Stimulated activated CD4-positive, alpha-beta T cell treated with anti-CD3 and anti-CD28 coated beads, TNF-alpha, amount 100 ng/mL, for 24 hours (primary cell): ENCODE results near the gene SLCO3A1.

Source experiments
- DNase-seq, 3 experiments: peaks; one replicate each; pipeline ENCODE4 v3.0.0-alpha.2; 2020; ENCODE audit warnings: low read depth in 3 of 3

The SLCO3A1 gene

DNA sequence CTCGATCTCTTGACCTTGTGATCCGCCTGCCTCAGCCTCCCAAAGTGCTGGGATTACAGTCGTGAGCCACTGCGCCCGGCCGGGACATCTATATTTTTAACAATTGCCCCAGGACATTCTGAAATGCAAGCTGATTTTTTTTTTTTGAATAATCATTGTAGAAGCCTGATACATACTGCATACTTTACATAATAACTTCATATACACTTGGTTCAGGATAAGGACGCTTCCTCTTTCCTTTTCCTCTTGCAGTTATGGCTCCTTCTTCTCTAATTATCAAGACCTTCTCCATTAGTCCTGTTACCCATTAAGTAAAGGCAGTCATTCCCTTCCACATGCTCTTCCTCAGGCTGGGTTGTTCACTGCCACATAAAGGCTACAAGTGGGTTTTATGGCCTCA, 58.3 kb downstream of the SLCO3A1 start:
- DNase-seq, result no peak

DNA sequence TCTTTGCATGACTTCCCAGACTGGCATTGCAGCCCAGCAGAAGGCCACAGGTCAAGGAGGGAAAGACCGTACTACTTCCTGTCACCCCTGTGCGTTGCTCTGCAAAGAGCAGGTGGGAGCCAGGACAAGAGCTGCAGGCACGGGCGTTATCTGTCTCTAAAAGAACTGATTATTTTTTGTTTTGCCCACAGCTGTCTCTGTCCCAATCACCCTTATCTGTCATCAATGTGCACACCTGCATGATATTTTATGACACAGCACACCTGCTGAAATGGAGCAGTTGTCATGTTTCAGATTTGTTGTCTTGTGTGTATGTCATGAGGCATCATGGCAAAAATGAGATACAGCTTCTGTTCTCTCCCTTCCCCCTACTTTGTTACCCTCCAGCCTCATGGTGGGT, 58.8 kb downstream of the SLCO3A1 start:
- DNase-seq, result no peak

DNA sequence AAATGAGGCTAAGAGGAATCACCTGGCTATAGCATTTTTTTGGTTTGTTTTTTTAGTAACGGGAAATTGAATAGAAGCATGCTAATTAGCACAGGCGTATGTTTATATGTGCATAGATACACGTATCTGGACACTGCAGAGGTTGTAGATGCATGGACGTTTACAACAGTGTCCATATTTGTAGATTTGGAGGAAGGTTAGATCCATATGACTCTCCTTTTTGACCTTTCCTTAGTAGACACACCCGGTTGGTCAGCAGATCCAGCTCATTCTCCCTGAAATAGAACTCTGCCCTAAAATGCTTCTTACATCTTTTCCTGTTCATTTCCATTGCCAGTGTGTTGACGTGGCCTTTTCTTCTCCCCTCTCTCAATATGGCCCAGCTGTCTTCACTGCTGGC, 60.1 kb downstream of the SLCO3A1 start:
- DNase-seq, result no peak

DNA sequence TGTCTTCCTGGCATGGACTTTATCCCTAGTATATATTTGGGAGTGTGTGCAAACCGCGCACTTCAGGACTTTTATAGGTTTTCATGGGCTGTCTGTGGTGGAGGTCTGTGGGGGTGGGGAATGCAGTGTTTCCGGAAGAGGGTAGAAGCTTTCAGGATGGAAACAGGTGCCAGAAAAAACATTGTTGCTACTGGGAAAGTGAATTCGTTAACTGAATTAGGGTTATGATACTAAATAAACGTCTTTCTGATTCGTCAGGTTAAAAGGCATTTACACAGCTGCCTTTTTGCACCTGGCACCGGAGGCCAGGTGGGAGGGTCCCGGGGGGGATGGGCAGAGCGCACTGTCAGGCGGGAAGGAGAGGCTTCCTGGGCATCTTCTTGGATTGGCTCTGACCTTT, 62.1 kb downstream of the SLCO3A1 start:
- no peak for DNase-seq

DNA sequence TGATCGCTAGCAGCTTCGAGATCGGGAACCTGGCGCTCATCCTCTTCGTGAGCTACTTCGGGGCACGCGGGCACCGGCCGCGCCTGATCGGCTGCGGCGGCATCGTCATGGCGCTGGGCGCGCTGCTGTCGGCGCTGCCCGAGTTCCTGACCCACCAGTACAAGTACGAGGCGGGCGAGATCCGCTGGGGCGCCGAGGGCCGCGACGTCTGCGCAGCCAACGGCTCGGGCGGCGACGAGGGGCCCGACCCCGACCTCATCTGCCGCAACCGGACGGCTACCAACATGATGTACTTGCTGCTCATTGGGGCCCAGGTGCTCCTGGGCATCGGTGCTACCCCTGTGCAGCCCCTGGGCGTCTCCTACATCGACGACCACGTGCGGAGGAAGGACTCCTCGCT, 62.5 kb downstream of the SLCO3A1 start:
- DNase-seq, result no peak

DNA sequence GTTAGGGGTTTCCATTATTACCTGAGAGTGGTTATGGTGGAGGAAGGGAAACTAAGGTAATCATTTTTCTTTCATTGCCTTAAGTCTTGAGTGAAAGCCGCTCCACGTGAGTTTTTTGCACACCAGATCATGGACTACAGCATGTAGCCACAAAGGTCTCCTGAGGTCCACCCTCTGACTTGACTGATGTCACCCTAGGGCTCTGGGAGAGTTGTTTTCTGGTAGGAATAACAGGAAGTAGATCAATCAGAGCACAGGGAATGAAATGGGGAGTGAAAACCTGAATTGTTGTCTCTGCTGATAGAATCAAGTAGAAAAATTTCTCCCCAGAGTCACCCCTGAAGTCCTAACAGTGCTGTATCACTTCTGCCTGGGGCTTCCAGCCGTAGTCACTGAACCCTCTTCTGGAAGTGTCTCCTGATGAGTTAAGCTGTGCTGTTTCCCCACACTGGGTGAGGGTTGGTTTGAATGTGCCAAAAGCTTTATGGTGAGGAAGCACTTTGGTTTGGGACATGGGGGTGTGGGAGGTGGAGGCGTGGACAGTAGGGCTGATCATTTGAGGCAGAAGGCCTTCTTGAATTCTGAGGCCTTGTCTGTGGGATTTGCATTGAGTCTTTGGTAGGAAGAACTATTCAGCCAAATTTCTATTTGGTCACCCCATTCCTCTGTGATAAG, 64.3 kb downstream of the SLCO3A1 start:
- no peak for DNase-seq

DNA sequence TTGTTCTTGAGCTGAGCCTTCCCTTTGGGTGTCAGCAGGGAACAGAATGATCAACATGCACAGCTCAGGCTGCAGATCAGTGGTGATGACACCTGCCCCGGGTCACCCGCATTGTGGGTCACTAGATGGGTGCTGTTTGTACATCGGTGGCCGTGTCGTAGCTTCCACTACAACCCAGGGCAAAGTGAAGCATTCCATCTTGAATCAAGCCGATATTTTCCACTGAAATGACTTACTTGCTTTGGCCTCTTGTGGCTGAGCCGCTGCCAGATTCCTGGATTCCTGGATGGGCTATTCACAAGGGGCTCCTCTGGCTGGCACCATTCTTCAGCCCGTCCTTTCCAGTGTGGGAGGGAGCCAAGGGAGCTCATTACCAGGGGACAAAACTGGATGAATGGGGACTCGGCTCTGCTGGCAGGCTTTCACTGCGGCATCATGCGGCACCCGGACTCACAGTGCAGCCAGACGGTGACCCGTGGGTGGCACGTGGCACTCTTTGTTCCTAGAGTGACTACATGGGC, 65.6 kb downstream of the SLCO3A1 start:
- DNase-seq, result no peak

DNA sequence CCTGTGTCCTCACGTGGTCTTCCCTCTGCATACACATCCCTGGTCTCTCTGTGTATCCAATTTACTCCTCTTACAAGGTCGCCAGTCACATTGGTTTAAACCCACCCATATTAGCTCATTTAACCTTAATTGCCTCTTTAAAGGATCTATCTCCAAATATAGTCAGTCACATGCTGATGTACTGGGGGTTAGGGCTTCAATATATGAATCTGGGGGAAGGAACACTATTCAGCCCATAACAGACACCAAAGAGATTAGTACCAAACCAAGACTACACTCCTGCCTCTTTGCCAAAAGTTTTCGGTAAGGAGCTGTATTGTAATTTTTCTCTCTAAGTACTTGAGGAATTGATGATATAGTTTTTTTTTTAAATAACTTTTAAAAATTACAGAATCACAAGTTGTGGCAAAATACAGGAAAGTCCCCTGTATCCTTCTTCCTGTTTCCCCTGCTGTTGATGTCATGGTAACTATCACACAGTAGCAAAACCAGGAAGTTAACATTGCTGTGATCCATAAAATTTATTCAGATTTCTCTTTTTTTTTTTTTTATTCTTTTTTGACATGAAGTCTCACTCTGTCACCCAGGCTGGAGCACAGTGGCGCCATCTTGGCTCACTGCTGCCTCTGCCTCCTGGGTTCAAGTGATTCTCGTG, 67.8 kb downstream of the SLCO3A1 start:
- DNase-seq, result no peak

DNA sequence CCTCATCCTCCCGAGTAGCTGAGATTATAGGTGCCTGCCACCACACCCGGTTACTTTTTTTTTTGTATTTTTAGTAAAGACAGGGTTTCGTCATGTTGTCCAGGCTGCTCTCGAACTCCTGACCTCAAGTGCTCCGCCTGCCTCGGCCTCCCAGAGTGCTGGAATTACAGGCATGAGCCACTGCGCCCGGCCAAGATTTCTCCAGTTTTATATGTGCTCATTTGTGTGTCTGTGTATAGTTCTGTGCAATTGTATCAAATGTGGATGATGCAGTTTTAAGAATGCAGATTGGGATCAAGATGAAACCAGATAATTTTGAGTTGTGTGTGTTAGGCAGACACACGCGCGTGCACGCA, 68.3 kb downstream of the SLCO3A1 start:
- no peak for DNase-seq

DNA sequence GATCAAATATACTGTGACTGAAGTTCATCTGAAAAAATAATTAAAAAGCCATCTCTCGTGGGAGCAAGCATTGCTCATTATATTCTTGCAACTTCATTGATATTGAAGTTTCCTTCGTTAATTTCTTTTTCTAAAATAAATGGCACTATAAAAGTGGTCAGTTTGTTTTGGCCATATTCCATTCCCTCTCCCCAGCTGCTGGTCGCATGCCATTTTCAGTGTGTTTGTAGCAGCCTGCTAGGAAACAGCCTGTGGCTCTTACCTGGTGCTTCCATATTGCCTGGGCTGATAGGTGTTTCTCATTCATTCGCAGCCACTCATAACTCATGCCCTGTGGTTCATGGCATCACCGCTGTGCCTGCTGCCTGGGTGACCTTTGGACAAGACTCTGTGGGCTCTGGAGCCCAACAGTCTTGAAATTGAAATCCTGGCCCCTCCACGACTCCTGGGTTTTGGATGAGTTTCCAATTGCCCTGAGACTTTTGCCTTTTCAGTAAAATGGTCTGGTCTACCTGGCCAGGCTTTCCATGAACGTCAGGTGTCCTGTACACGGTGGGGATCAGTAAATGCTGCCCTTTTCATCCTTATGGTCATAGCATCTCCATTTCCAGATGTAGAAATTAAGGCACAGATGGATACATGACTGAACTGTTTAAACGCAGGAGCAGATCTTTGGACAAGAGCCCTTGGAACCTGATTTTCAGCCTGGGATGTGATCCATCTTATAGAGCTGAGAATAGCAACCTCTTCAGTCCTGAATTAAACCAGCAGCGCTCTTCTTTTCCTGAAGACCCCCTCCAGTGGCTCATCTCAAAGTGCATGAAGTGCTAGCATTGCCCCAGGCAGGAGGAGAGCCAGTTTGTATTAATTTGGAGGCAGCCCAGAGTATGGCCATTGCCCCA, 69.4 kb downstream of the SLCO3A1 start:
- no peak for DNase-seq

DNA sequence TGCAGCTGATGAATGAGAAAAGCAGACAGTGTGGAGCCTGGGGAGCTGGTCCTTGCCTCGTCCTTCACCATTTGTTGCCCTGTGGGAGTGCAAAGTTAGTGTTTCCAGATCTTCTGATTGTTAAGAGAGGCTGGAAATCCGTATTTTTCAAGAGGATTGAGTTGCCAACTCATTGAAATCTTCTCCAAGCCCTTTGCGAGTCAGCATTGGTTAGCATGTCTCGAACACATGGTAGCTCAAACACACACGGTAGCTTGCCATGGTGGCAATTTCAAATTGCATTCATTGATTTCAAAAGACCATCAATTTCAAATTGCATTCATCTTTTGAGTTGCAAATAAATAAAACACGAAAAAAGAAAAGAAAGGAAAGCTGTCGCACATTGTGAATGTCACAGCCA, 70.7 kb downstream of the SLCO3A1 start:
- no peak for DNase-seq

DNA sequence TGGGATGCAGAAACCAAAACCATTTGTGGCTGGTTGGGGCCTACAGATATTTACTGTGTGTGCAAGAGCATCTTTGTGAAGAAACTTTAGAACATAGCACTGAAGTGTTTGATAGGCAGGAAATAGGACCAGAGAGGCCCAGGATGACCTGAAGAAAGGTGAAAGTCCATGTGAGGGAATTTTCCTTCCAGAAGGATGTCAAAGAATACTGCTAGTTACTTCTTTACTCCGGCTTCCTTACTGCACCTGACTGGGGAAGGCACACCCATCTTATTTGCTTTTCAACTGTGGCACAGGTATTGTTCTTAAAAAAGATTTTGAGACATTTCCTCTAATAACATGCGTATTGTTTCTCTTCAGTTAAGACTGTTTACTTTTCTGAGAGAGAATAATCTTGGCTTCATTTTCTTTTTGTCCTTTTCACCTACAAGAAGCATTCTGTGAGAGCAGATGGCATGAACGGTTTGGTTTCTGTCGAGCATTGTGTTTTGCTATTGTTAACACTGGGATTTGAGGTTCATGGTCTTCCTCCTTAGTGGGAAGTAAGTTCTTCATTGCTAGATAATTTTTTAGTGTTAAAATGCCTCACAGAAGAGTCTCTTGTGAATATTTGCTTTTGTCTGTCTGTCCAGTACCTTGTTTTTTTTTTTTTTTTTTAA, 71.5 kb downstream of the SLCO3A1 start:
- DNase-seq, result no peak

DNA sequence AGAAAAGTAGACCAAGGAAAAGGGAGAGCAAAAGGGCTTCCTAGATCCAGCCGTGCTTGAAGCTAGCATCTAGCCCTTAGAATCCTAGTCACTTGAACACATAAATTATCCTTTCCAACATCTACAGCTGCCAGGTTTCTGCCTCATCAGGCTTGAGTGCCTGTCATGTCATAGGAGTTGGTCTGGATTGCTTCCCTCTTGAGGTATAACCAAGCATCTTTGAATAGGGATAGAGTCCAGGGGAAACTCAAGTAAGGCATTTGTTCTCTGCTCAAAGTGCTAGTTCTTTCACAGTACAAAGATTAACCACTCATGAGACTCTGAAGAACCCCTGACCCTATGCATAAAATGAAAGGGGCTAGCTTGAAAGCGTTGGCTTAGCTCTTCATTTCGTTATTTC, 72.3 kb downstream of the SLCO3A1 start:
- no peak for DNase-seq

DNA sequence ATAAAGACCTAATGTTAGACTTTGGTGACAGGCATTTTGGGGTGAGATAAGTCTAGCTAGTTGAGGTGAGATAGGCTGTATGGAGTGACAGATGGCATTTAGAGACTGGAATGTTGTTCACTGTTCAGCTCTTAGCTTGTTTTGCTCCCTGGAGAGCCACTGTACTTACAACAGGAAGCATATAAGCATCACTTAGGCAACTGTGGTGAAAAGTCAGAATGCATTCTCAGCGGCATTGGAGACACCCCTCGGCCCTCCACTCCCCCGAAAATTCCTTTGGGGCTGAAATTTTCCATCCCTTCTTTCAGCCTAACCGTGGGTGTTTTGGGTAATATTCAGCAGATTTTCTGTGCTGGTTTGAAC, 73.4 kb downstream of the SLCO3A1 start:
- DNase-seq, result no peak

DNA sequence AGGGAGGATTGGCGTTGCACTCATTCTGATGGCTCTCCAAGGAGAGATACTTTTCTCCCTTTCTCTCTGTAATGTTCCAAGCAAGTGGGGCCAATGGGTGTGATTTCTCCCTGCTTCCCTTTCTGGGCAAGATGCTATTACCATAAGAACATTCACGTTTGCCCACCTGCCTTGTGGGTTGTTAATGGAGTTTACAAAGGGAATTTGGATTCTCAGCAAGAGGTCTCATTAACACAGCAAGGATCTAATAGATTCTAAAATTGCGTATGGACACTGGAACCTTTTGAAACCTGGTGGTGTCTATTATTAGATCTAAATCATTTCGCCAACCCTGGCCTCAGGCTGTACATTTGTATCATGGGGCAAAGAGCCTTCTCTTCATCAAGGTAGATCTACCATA, 74.1 kb downstream of the SLCO3A1 start:
- DNase-seq, result no peak

DNA sequence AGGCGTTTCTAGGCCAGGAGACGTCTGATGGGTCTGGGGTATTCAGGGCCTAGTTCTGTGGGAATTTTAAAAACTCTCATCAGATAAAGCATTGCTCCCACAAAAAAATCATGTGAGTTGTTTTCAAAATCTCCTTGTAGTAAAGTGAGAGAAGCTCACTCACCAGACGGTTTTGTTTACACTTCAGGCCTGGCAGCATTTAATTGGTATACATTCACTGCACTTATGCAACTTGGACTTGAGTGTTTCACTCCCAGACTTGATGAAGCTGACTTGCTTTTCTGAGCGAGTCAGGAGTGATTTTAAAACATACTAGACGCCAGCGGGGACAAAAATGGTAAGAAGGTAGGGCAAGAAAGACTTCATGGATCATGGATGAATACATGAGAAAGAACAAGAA, 75.2 kb downstream of the SLCO3A1 start:
- DNase-seq, result no peak

DNA sequence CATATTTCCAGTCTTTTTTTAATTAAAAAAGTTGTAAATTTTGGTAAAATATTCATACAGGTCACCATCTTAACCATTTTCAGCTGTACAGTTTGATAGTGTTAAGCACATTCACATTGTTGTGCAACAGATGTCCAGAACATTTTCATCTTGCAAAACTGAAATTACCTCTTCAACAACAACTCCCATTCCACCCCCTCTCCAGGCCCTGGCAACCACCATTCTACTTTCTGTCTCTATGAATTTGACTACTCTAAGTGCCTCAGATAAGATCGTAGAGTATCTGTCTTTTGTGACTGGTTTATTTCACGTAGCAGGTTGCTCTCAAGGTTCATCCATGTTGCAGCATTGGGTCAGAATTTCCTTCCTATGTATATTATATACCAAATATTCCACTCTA, 76.0 kb downstream of the SLCO3A1 start:
- no peak for DNase-seq

DNA sequence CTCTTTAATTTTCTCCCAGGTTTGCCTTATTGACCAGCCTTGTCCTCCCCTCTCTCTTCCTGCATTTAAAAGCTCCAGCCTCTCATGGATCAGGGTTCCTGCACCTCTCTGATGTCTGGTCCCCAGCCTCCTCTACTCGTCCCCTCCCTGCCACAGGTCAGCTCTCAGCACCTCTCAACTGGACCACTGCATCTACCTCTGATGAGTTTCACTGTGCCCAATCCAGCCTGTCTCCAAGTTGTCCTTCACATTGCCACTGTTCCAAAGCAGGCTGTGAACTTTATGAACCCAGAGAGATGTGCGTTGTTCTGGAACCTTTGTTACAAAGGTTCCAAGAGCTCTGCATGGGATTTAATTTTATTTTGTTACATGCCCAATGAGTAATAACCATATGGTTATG, 76.6 kb downstream of the SLCO3A1 start:
- DNase-seq, result no peak

DNA sequence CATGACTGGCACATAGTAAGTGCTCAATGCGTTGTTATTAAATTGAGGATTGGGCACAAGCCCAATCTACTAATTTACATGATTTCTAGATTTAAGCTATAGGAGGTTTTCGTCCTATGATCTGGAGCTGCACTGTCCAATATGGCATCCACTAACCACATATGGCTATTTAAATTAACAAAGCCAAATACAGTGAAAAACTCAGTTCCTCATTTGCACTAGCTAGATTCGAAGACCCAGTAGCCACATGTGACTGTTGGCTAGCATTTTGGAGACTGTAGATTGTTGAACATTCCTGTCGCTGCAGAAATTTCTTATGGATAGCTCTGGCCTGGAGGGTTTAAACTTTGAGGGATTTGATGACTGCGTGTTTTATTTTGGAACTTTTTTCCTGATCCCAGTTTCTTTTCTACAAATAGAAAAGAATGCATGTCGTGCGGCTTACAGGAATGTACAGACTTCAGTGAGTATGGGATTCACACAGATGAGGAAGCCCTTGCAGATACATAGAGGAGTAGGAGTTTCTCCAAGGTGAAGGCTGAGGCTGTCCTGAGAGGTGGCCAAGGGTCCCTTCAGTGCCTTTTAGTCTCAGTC, 82.8 kb downstream of the SLCO3A1 start:
- no peak for DNase-seq

DNA sequence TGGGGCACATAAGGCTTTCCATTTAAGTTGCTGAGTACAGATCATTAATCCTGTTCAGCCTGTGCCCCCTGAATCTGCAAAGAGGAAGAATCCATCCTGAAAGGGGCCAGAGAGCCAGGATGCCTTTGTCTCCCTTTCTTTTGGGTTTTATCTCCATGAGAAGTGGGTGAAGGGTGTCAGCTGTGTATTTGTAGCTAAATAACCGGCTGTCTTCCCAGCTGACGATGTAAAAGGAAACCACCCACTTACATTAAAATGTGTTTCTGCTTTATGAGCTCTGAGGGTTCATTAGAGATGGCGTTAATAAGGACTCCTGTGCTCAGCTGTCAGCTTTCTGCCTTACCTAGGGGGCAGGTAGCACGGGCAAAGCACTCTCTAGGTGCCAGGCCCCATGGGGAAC, 83.4 kb downstream of the SLCO3A1 start:
- no peak for DNase-seq

DNA sequence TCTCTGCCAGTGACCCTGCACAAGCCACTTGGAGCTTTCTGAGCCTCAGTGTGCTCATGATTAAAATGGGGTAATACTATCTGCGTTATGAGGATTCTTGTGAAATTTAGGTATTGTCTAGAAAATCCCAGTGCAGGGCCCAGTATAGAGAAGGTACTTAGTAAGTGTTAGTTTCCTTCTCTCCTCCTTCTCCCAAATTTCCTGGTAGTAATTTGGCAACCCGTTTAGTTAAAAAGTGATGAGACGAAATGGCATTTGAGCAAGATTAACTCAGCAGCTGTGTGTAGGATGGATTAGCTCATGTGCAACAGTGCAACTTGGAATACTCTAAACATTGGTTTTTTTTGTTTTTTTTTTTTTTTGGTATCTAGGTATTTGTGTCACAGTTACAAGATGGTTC, 84.6 kb downstream of the SLCO3A1 start:
- DNase-seq, result no peak

DNA sequence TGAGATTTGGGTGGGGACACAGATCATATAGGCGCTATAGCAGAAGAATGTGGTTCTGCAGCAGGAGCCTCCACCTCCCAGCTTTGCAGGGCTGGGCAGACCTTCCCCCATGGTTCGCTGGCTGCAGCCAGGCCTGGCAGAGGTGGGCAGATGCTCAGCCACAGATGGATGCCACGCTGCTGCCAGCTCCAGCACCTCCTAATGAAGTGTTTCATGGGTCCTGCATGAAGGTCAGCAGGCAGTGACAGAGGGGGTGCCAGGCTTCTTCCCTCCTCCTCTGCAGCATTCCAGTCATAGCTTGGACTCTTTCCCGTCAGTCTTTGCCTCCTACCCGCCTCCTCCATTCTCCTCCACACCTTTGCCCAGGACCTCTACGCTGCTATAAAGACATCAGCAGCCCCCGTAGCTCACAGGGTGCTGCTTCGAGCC, 85.9 kb downstream of the SLCO3A1 start:
- no peak for DNase-seq
